Stomach (tissue), 4 donors: ENCODE data around the gene ITPKB.

Experiments
- CTCF ChIP-seq, 7 experiments: fragments of 450-650 bp in 4 of 7; fragments of 200-600 bp in 3 of 7; sonication (generic) in 3 of 7; IDR thresholded peaks; one replicate each; pipeline ENCODE4 v1.5.1; 2016 to 2019; ENCODE audit warnings: antibody characterized with exemption in 7 of 7, control low read depth in 2 of 7, mild to moderate bottlenecking in 1 of 7
- EP300 ChIP-seq: sonication (generic); formaldehyde crosslinking; IDR thresholded peaks from one replicate; pipeline ENCODE4 v1.6.1; 2017; ENCODE audit warnings: antibody characterized with exemption
- POLR2A ChIP-seq, 4 donors: fragments of 450-650 bp; IDR thresholded peaks; one replicate each; pipeline ENCODE4 v1.6.1; 2016; ENCODE audit warnings: antibody characterized with exemption in 4 of 4, control low read depth in 2 of 4, mild to moderate bottlenecking in 1 of 4, moderate library complexity in 1 of 4
- POLR2AphosphoS5 ChIP-seq, 3 donors: sonication (generic); formaldehyde crosslinking; IDR thresholded peaks; one replicate each; pipeline ENCODE4 v1.6.1; 2016; ENCODE audit warnings: antibody characterized with exemption in 3 of 3

GRCh38 chr1:226762988-226763904, 24.2 kb upstream of the ITPKB start:
- no peak for TF ChIP-seq POLR2A (IDR thresholded peaks at IDR 0.05)
- TF ChIP-seq EP300 = no peak
- TF ChIP-seq CTCF (IDR thresholded peaks at IDR 0.05) = no peak
- no peak for TF ChIP-seq POLR2AphosphoS5 (IDR thresholded peaks at IDR 0.05)
